Occipital lobe (tissue), 2 donors: Measurements from ENCODE around the gene ADK. TPM values are rescaled to one million over a fixed set of nuclear protein-coding genes. Genes with fewer than 3 reads are reported as not detected.

Experiments
- DNase-seq: peaks from one replicate; lab custom pipeline; 2025; lab: John Stamatoyannopoulos, UW
- total RNA-seq: library from RNA; depleted of rRNA; stranded (reverse); fragments of >200 nt; gene quantifications from one replicate; pipeline ENCODE4 v1.2.3, GENCODE V29; 2014

The ADK gene
- total RNA-seq, 1 donor from 2014 or later = 39.8 TPM

DNA sequence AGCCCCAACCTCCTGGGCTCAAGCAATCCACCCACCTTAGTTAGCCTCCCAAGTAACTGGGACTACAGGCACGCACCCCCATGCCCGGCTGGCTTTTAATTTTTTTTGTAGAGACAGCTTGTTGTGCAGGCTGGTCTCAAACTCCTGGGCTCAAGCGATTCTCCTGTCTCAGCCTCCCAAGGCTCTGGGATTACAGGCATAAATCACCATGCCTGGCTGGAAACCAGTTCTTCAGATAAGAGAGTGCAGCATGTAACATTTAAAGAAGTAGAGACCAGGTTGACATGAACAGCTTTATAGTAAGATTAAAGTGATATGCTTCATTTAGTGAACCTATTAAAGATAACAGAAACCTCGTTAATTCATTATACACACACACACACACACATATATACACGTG lies 507.5 kb downstream of the ADK start:
- no peak for DNase-seq

- no peak for DNase-seq
Observed at GRCh38 chr10:74662635-74663034, 511.6 kb downstream of the ADK start.

GRCh38 chr10:74669210-74669609 lies 518.2 kb downstream of the ADK start:
- no peak for DNase-seq

DNA sequence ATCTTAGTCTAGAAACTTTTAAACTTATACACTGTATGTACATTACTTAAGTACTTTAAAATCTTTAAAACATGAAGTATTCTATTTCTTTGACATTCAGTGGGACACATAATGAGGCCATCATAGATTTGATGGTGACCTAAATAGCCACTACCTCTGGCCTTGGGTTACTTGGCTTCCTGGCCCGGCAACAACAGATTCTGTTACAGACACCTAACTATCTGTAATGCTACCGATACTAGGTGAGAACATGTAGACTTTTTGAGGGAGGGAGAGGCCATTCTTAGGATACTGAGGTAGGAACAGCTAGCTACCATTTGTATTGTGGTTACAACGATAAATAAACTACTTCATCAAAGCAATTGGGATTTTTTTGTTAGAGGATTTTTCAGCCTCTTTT lies 520.7 kb downstream of the ADK start:
- no peak for DNase-seq

DNA sequence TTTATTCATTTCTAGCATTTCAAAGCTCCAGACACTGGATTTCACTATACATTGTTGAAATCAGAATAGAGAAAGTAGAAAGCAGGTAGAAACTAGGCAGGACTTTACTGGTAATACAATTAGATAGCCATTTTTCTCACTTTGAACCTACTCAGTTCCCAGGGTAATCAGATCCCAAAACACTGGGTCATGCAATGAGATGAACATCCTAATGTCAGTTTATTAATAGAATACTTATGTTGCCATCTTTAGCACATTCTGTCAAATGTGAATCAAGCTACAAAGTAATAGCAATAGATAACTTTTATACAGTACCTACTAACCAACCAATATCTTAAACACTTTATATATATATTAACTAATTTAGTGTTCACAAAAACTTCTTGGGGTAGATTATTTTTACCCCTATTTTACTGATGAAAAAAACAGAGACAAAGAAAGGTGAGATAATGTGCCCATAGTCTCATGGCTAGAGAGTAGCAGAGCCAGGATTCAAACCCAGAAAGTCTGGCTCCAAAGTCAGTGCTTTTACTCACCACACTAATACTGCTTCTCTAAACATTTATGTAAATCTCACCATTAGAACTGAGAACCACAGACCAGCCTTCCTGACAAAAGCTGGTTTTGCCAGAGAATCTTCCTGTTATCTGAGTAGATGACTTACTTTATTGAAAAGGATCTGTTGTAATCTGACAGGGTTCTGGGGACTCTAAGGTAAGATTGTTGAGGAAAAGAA lies 521.6 kb downstream of the ADK start:
- DNase-seq = no peak

DNA sequence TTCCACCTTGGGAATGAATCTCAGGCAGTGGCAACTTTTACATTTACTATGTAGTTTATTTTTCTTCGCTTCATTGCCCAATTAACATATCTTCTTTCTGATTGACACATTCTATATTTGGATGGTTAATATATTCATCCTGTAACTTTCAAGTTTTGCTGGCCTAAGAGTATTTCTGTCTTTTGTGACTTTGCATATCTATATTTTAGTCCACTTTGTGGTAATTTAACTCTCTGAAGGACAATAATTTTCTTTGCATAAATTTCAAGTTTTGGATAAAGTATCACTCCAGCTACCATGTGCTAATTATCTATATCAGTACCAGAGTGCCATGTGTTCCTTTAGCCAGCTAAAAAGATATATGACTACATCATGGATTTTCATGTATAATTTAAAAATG lies 523.9 kb downstream of the ADK start:
- DNase-seq = no peak

DNA sequence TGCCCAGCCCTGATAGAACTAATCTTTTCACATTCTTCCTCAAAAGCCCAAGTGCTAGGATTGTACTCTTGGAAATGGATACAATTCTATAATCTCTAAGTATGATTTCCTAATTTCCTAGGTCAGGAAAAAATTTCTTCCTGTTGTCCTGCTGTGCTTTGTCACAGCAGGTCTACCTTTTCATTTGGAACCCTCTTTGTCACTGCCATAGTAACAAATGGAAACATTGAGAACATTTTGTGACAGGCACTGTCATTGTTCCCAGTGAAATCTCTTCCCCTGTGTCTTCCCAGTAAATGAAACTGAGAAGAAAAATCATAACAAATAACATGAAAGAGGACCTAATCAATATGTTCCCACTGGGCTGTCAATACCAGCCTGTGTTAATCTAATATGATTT lies 524.5 kb downstream of the ADK start:
- no peak for DNase-seq

GRCh38 chr10:74677951-74678350 lies 526.9 kb downstream of the ADK start:
- no peak for DNase-seq

DNA sequence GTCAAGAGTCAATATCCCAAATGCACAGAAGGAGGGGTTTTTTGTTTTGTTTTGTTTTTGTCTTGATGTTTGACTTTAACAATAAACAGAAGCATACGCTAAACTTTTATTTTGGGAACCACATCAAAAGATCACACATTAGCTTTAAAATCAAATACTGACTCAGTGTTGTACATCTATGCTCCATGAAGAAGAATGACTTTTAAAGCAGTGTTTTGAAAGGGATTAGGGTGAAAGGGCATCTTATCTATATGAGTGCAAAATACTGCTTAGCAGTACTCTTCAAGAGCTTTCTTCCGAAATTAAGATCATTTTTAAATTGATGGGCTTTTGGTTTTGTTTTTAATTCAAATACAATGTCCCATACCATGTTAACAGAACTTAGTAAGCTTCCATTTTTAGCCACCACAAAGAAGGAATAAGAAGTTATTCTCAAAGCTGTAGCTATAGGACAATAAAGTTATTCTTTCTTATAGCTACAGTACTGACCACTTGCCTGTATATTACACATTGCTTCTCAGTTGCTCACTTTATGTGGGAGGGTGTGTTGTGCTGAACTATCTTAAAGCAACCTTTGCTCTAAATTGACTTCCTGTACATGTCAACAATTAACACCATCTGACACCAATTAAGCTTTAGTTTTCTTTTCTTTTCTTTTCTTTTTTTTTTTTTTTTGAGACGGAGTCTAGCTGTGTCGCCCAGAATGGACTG lies 531.1 kb downstream of the ADK start:
- DNase-seq = no peak

- DNase-seq = no peak
Observed at GRCh38 chr10:74683067-74683466, 532.0 kb downstream of the ADK start.

DNA sequence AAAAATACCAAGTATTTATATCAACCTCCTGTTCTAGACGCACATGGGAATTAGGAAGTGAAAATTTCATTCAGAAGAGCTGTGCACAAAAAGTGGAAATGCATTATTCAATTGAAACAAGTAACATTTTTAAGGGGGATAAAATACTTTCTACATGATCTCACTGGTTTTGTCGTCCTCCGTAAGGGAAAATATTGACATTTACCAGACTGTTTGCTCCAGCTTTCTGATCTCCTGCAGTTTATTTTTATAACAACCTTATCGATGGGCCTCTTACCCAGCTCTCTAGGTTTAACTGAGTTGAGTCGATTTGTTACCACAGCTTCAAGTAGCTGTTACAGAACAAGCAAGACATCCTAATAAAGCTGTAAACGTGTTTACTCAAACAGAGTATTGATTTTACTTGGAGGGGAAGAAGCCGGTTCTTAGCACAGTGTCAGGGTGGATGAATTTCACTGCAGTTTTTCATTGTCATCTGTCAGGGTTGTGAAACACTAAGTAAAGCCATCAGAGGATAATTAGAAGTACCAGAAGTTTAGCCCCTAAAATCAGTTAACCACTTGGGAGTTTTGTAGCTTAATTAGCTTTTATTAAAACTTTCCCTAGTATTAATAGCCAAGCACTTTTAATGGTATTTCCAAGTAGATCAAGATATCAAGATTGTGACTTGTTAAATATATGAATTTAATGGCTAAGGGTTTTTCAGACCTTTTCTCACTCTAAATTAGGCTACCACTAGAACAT lies 532.8 kb downstream of the ADK start:
- no peak for DNase-seq

GRCh38 chr10:74684462-74684861 lies 533.4 kb downstream of the ADK start:
- no peak for DNase-seq

- no peak for DNase-seq
Observed at GRCh38 chr10:74685564-74685963, 534.5 kb downstream of the ADK start.

- no peak for DNase-seq
Observed at GRCh38 chr10:74690393-74690792, 539.4 kb downstream of the ADK start.

DNA sequence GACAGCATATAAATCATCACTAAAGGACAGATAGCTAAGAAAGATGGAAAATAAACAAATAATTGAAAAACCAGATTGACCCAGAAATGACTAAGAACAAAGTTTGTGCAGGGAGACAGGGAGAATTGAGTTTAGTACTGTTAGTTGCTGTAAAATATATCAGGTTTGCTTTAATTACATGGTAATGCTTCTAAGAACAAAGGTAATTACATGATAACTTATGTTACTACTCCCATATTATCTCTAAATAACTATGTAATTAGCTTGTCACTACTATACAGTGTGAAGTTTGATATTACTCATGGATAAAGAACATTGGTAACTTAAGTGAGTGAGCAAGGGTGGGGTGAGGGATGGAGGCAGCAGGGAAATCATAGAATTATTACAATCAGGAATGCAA lies 540.1 kb downstream of the ADK start:
- DNase-seq = no peak

DNA sequence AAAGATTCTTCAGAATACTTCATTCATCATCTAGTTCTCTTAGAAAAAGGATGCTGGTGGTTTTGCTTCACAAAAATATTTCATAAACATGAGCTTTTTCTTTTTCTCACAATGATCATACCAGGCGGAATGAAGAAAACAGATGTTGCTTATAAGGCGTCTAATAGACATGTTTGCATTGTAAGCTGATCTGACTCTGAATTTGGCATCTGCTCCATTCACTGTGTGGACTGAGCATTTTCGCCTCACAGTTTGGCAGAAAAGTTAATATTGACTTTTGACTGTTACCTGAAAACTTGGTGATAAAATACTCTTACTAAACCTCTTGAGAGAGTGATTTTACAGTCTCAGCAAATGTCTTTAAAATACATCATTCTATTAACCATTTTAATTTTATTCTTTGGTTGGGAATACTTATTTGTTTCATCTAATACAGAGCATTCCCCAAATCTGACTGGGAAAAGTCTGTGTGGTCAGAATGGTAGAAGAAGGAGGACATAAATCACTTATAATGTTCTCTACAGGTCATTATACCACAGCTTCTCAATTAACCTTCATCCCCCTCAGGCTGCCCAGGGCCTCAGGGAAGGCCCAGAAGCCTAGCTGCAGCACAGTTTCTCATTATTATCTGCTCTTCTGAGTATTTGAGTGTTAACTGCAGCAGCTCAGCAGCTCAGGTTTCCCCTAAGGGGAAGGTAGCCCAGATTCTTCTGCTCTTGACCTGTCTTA lies 553.8 kb downstream of the ADK start:
- DNase-seq = no peak

DNA sequence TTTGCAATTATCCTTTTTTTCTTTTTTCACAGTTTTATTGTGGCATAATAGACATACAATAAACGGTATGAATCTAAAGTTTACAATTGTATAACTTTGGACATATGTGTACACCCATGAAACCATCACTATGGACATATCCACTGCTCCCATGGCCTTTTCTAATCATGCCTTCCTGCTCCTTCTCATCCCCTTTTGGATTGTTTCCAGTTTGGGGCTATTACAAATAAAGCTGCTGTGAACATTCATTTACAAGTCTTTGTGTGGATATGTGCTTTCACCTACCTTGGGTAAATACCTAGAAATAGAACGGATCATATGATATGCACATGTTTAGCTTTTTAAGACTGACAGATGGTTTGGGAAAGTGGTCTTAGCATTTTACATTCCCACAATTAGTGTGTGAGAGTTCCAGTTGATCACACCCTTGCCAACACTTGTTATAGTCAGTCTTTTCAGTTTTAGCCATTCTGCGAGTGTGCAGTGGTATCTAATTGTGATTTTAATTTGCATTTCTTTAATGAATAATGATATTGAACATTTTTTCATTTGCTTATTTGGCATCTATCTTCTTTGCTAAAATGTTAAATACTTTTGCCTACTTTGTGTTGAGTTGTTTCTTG lies 554.4 kb downstream of the ADK start:
- DNase-seq = no peak

DNA sequence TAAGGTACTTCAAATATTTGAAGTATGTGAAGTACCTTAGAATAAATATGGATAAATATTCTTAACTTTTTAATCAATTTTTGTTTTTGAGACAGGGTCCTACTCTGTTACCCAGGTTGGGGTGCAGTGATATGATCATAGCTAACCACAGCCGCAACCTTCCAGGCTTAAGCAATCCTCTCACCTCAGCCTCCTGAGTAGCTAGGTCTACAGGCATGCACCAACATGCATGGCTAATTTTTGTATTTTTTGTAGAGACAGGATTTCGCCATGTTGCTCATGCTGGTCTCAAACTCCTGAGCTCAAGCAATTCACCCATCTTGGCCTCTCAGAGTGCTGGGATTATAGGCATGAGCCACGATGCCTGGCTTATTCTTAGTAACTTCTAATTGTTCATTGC lies 555.9 kb downstream of the ADK start:
- no peak for DNase-seq

DNA sequence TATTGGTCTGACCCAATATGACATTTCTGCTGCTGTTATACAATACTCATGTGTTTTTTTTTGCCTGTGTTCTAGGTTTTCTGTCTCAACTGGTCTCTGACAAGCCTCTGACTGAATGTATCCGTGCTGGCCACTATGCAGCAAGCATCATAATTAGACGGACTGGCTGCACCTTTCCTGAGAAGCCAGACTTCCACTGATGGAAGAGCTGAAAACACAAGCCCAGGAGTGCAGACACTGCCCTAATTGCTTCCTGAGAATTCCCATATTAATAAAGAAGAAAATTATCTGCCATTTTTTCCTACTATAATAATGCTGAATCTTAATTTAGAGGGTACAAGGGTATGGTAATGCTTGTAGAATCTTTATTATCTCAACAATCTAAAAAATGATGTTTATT lies 557.2 kb downstream of the ADK start:
- no peak for DNase-seq

GRCh38 chr10:74718208-74718607 lies 567.2 kb downstream of the ADK start:
- DNase-seq = no peak

DNA sequence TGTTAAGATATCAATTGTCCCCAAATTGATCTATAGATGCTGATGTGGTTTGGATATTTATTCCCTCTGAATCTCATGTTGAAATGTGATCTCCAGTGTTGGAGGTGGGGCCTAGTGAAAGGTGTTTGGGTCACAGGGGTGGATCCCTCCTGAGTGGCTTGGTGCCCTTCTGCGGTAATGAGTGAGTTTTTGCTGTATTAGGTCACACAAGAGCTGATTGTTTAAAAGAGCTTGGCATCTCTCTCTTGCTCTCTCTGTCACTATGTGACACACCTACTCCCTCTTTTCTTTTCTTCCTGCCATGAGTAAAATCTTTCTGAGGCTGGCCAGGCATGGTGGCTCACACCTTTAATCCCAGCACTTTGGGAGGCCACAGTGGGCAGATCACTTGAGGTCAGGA lies 577.2 kb downstream of the ADK start:
- no peak for DNase-seq
